Measurements from ENCODE around the gene TCOF1. TPM values are rescaled to one million over a fixed set of nuclear protein-coding genes. Genes with fewer than 3 reads are reported as not detected.

Gene TCOF1
- total and polyA plus RNA-seq, 3 donors from 2014 or later = 22.9 to 52.8 (median 46.6) TPM

- no peak for DNase-seq
- H3K27ac ChIP-seq = no peak overlapping the region
- 96 to 98% methylated on average over 5 of the region's 5 CpGs for WGBS, 2 donors
- no peaks in the 10 kb centered on the region for H3K36me3 ChIP-seq (ENCODE audit: low read depth, missing control alignments)
- H3K4me3 ChIP-seq = no peak overlapping the region
- H3K4me1 ChIP-seq = no peaks in the 10 kb centered on the region
- intact Hi-C loops (cut with DNase I; ENCODE audit: low total_unique reads) = no loop called here
- TF ChIP-seq POLR2A (IDR thresholded peaks at IDR 0.05) (no peak), CTCF (IDR thresholded peaks at IDR 0.05) (no peak)
- H3K9me3 ChIP-seq = no peaks in the 10 kb centered on the region
- H3K27me3 ChIP-seq = no peaks in the 10 kb centered on the region
Observed at GRCh38 chr5:150342583-150342982, 14.9 kb upstream of the TCOF1 start.

- Histone ChIP-seq H3K27ac (no peak overlapping the region), H3K4me1 (no peaks in the 10 kb centered on the region), H3K36me3 (ENCODE audit: low read depth, missing control alignments) (no peaks in the 10 kb centered on the region), H3K9me3 (no peaks in the 10 kb centered on the region), H3K4me3 (no peak overlapping the region), H3K27me3 (no peaks in the 10 kb centered on the region)
- WGBS, 2 donors = 72 to 74% methylated on average over 7 of the region's 7 CpGs
- intact Hi-C loops (cut with DNase I; ENCODE audit: low total_unique reads) = no loop called here
- no peak for TF ChIP-seq POLR2A (IDR thresholded peaks at IDR 0.05)
- no peak for DNase-seq
Observed at GRCh38 chr5:150343994-150344631, 13.4 kb upstream of the TCOF1 start.

GRCh38 chr5:150345716-150346115 is 11.8 kb upstream of the TCOF1 start:
- Histone ChIP-seq H3K27ac (no peak overlapping the region), H3K36me3 (ENCODE audit: low read depth, missing control alignments) (no peaks in the 10 kb centered on the region), H3K4me1 (peaks cover 5% of the 10 kb centered on the region), H3K9me3 (no peaks in the 10 kb centered on the region), H3K27me3 (no peaks in the 10 kb centered on the region), H3K4me3 (no peak overlapping the region)
- TF ChIP-seq CTCF (IDR thresholded peaks at IDR 0.05) (no peak), POLR2A (IDR thresholded peaks at IDR 0.05) (no peak)
- WGBS, 2 donors = 79 to 80% methylated on average over 5 of the region's 5 CpGs
- intact Hi-C loops (cut with DNase I; ENCODE audit: low total_unique reads) = no loop called here
- no peak for DNase-seq

GRCh38 chr5:150346592-150346991 is 10.9 kb upstream of the TCOF1 start:
- intact Hi-C loops (cut with DNase I; ENCODE audit: low total_unique reads) = no loop called here
- Histone ChIP-seq H3K4me1 (peaks cover 12% of the 10 kb centered on the region), H3K9me3 (no peaks in the 10 kb centered on the region), H3K27me3 (no peaks in the 10 kb centered on the region), H3K36me3 (ENCODE audit: low read depth, missing control alignments) (no peaks in the 10 kb centered on the region), H3K4me3 (no peak overlapping the region), H3K27ac (no peak overlapping the region)
- TF ChIP-seq POLR2A (IDR thresholded peaks at IDR 0.05) (no peak), CTCF (IDR thresholded peaks at IDR 0.05) (no peak)
- no peak for DNase-seq
- whole genome bisulfite sequencing, 2 donors = 91 to 100% methylated on average over 5 to 6 of the region's 6 CpGs

GRCh38 chr5:150347003-150347402 is 10.5 kb upstream of the TCOF1 start:
- H3K27ac ChIP-seq = no peak overlapping the region
- WGBS, 2 donors = 60 to 95% methylated on average over 1 to 2 of the region's 2 CpGs

More at GRCh38 chr5:150347003-150347402, 10.5 kb upstream of the TCOF1 start:
- DNase-seq = no peak
- no peaks in the 10 kb centered on the region for H3K27me3 ChIP-seq
- TF ChIP-seq CTCF (IDR thresholded peaks at IDR 0.05) = no peak
- no peak for TF ChIP-seq POLR2A (IDR thresholded peaks at IDR 0.05)
- no peaks in the 10 kb centered on the region for H3K36me3 ChIP-seq (ENCODE audit: low read depth, missing control alignments)
- H3K4me1 ChIP-seq = peaks cover 12% of the 10 kb centered on the region
- intact Hi-C loops (cut with DNase I; ENCODE audit: low total_unique reads) = no loop called here
- no peak overlapping the region for H3K4me3 ChIP-seq
- H3K9me3 ChIP-seq = no peaks in the 10 kb centered on the region
